H9 (cell line): ENCODE results near the gene CAMK2G. TPM values are rescaled to one million over a fixed set of nuclear protein-coding genes. Genes with fewer than 3 reads are reported as not detected.

Experiments used
- DNase-seq: peaks from one replicate; pipeline ENCODE4 v3.0.0-alpha.2; 2017
- H2AFZ ChIP-seq: one replicate; pipeline ENCODE4 v1.6.1; 2013; ENCODE audit warnings: mild to moderate bottlenecking, low read length, control low read depth, moderate library complexity
- H2AK5ac ChIP-seq: 2 replicates; pipeline ENCODE4 v1.6.1; 2013; ENCODE audit warnings: low read length, control low read depth, mixed read lengths; ENCODE audit not compliant: insufficient read length
- H2BK120ac ChIP-seq: one replicate; pipeline ENCODE4 v1.6.1; 2013; ENCODE audit warnings: low read depth, mild to moderate bottlenecking, low read length, control low read depth, inconsistent platforms; ENCODE audit not compliant: poor library complexity, severe bottlenecking
- H2BK12ac ChIP-seq: 2 replicates; pipeline ENCODE4 v1.6.1; 2013; ENCODE audit warnings: low read length, control low read depth, mixed read lengths, low read depth; ENCODE audit not compliant: insufficient read length
- H2BK15ac ChIP-seq: 2 replicates; pipeline ENCODE4 v1.6.1; 2013; ENCODE audit warnings: low read depth, low read length, control low read depth
- H2BK20ac ChIP-seq: one replicate; pipeline ENCODE4 v1.6.1; 2013; ENCODE audit warnings: low read depth, mild to moderate bottlenecking, low read length, control low read depth, inconsistent platforms; ENCODE audit not compliant: poor library complexity, severe bottlenecking
- H2BK5ac ChIP-seq: 2 replicates; pipeline ENCODE4 v1.6.1; 2013; ENCODE audit warnings: low read length, control low read depth, mixed read lengths; ENCODE audit not compliant: insufficient read length
- H3K14ac ChIP-seq: 2 replicates; pipeline ENCODE4 v1.6.1; 2013; ENCODE audit warnings: low read length, control low read depth; ENCODE audit not compliant: insufficient read depth
- H3K18ac ChIP-seq: 2 replicates; pipeline ENCODE4 v1.6.1; 2013; ENCODE audit warnings: low read depth, mild to moderate bottlenecking, mixed read lengths, low read length, control low read depth; ENCODE audit not compliant: insufficient read length
- H3K23ac ChIP-seq: 2 replicates; pipeline ENCODE4 v1.6.1; 2013; ENCODE audit warnings: low read length, control low read depth, mixed read lengths, low read depth; ENCODE audit not compliant: insufficient read length
- H3K23me2 ChIP-seq: 2 replicates; pipeline ENCODE4 v1.6.1; 2013; ENCODE audit warnings: low read depth, mild to moderate bottlenecking, mixed read lengths, low read length, control low read depth; ENCODE audit not compliant: insufficient read length, poor library complexity, severe bottlenecking
- H3K27ac ChIP-seq: 2 replicates; pipeline ENCODE4 v1.5.1; 2013; ENCODE audit warnings: low read length, control low read depth, mixed read lengths, low read depth; ENCODE audit not compliant: insufficient read length
- H3K27me3 ChIP-seq: 2 replicates; pipeline ENCODE4 v1.6.1; 2013; ENCODE audit warnings: low read length, control low read depth, inconsistent platforms; ENCODE audit not compliant: insufficient read depth
- H3K4ac ChIP-seq: 2 replicates; pipeline ENCODE4 v1.6.1; 2013; ENCODE audit warnings: low read depth, mild to moderate bottlenecking, control low read depth, inconsistent platforms, low read length, moderate library complexity
- H3K4me1 ChIP-seq: 2 replicates; pipeline ENCODE4 v1.6.1; 2013; ENCODE audit warnings: low read length, control low read depth, inconsistent platforms; ENCODE audit not compliant: insufficient read depth
- H3K4me2 ChIP-seq: 2 replicates; pipeline ENCODE4 v1.6.1; 2013; ENCODE audit warnings: low read length, control low read depth, mixed read lengths; ENCODE audit not compliant: insufficient read length, insufficient read depth
- H3K56ac ChIP-seq: 2 replicates; pipeline ENCODE4 v1.6.1; 2013; ENCODE audit warnings: low read depth, mild to moderate bottlenecking, mixed read lengths, low read length, control low read depth; ENCODE audit not compliant: insufficient read length
- H3K79me1 ChIP-seq: 2 replicates; pipeline ENCODE4 v1.6.1; 2013; ENCODE audit warnings: low read depth, mild to moderate bottlenecking, moderate library complexity, low read length, control low read depth, inconsistent platforms; ENCODE audit not compliant: insufficient read depth, poor library complexity, severe bottlenecking
- H3K79me2 ChIP-seq: 2 replicates; pipeline ENCODE4 v1.6.1; 2013; ENCODE audit warnings: low read length, control low read depth, inconsistent platforms; ENCODE audit not compliant: insufficient read depth
- H3K9ac ChIP-seq: 2 replicates; pipeline ENCODE4 v1.6.1; 2013; ENCODE audit warnings: low read length, control low read depth, mixed read lengths; ENCODE audit not compliant: insufficient read length; ENCODE audit errors: extremely low read depth
- H3K9me3 ChIP-seq: one replicate; pipeline ENCODE4 v1.6.1; 2013; ENCODE audit warnings: low read depth, low read length, inconsistent platforms; ENCODE audit not compliant: control insufficient read depth
- H3T11ph ChIP-seq: one replicate; pipeline ENCODE4 v1.6.1; 2013; ENCODE audit warnings: mild to moderate bottlenecking, low read length, control low read depth, inconsistent platforms
- H4K20me1 ChIP-seq: one replicate; pipeline ENCODE4 v1.6.1; 2013; ENCODE audit not compliant: control insufficient read depth, insufficient read length, insufficient read depth
- H4K5ac ChIP-seq: 2 replicates; pipeline ENCODE4 v1.6.1; 2013; ENCODE audit warnings: low read depth, mild to moderate bottlenecking, mixed read lengths, low read length, control low read depth; ENCODE audit not compliant: insufficient read length
- H4K8ac ChIP-seq: replicated peaks from 2 replicates; pipeline ENCODE4 v1.6.1; 2013; ENCODE audit warnings: low read length, control low read depth, mixed read lengths, low read depth; ENCODE audit not compliant: insufficient read length
- H4K91ac ChIP-seq: 2 replicates; pipeline ENCODE4 v1.6.1; 2013; ENCODE audit warnings: low read depth, mild to moderate bottlenecking, moderate library complexity, mixed read lengths, low read length, control low read depth; ENCODE audit not compliant: insufficient read length
- H3K27ac Mint-ChIP-seq, 3 experiments: 2 replicates in 2 of 3; 3 replicates in 1 of 3; pipeline ENCODE4 v1.8.0; 2020 to 2021; ENCODE audit warnings: mixed read lengths in 3 of 3, mild to moderate bottlenecking in 1 of 3, moderate library complexity in 1 of 3
- H3K27me3 Mint-ChIP-seq: 2 replicates; pipeline ENCODE4 v1.8.0; 2021; ENCODE audit warnings: low read depth, mild to moderate bottlenecking, moderate library complexity, mixed read lengths
- H3K36me3 Mint-ChIP-seq, 3 experiments: 2 replicates in 2 of 3; 3 replicates in 1 of 3; pipeline ENCODE4 v1.8.0; 2020 to 2021; ENCODE audit warnings: low read depth in 3 of 3, mixed read lengths in 3 of 3; ENCODE audit not compliant: insufficient read depth in 1 of 3
- H3K4me1 Mint-ChIP-seq, 2 experiments: 2 replicates each; pipeline ENCODE4 v1.8.0; 2020; ENCODE audit warnings: mixed read lengths in 2 of 2
- H3K4me3 Mint-ChIP-seq, 2 experiments: 2 replicates in 1 of 2; 3 replicates in 1 of 2; pipeline ENCODE4 v1.8.0; 2020 to 2021; ENCODE audit warnings: mild to moderate bottlenecking in 2 of 2, mixed read lengths in 2 of 2, moderate library complexity in 1 of 2
- H3K9me3 Mint-ChIP-seq, 2 experiments: 2 replicates in 1 of 2; 3 replicates in 1 of 2; pipeline ENCODE4 v1.8.0; 2020; ENCODE audit warnings: mild to moderate bottlenecking in 2 of 2, mixed read lengths in 2 of 2, moderate library complexity in 1 of 2
- CTCF ChIP-seq: fragments of 200-600 bp; sonication (generic); conservative IDR thresholded peaks from 3 replicates; pipeline ENCODE4 v1.8.0; 2021; ENCODE audit warnings: antibody characterized with exemption, mild to moderate bottlenecking
- WGBS: extraction: QIAGEN DNeasy Blood & Tissue Kit; methylation state at CpG from one replicate; pipeline ENCODE4 v1.1.7; 2013; ENCODE audit warnings: missing lambda C conversion rate, low lambda C conversion rate, mixed read lengths; ENCODE audit not compliant: insufficient read length; ENCODE audit errors: extremely low coverage; 5-methylcytosine and 5-hydroxymethylcytosine counted together
- total RNA-seq: library from RNA; stranded (reverse); gene quantifications from 2 replicates; pipeline ENCODE4 v1.2.1, GENCODE V29; 2021

The CAMK2G gene
- total RNA-seq, 1 experiment from 2014 or later: 31.8 TPM

DNA sequence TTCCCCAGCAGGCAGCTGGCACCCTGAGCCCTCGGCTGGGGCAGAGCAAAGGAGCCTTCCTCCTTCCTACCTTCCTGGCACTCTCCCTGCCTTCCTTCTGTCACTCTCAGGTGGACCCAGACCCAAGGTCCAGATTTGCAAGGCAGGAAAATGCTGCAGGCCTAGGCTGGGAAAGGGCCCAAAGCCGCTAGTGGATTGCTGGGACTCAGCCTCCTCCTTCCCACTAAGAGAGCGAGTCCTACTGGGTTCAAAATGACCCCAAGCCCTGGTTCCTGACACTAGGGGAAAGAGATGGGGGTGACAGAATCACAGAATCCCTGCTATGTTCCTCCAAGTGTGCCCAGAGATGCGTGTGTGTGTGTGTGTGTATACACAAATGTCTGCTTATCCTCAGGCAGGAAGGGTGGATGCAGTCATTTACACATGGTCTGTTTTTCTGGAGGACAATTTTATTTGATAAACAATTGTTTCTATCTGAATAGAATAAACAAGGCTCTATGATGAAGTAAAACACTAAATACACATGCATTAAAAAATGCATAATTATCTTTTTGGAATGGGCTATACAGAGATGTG lies 35.3 kb upstream of the CAMK2G start:
- peak overlapping the region in 1 of 2 experiments; percentile 92; a peak in 2 of 5 replicates for H3K4me3 Mint-ChIP-seq
- Histone ChIP-seq H3K79me2 (no peaks in the 10 kb centered on the region), H3K56ac (no peak overlapping the region), H4K5ac (no peak overlapping the region), H2AK5ac (no peak overlapping the region), H3K9ac (no peak overlapping the region), H3T11ph (no peak overlapping the region), H3K79me1 (no peaks in the 10 kb centered on the region), H3K4ac (no peak overlapping the region), H2BK15ac (no peak overlapping the region), H3K9me3 (no peaks in the 10 kb centered on the region), H4K91ac (no peak overlapping the region), H3K4me2 (no peak overlapping the region), H4K8ac (no peak overlapping the region), H3K23ac (no peak overlapping the region), H3K4me1 (peaks cover 14% of the 10 kb centered on the region), H3K18ac (no peak overlapping the region), H4K20me1 (no peaks in the 10 kb centered on the region), H3K27me3 (no peaks in the 10 kb centered on the region; the same call in 1 of the 2 replicates), H3K23me2 (peaks cover 14% of the 10 kb centered on the region), H2BK12ac (no peak overlapping the region), H2BK5ac (no peak overlapping the region), H3K27ac (no peak overlapping the region), H3K14ac (no peak overlapping the region), H2BK20ac (no peak overlapping the region), H2BK120ac (no peak overlapping the region), H2AFZ (no peak overlapping the region)
- H3K27ac Mint-ChIP-seq: peak overlapping the region in 1 of 3 experiments; percentile 40; a peak in 1 of 7 replicates
- no peak for TF ChIP-seq CTCF
- no CpG with 5 or more reads among the region's 4 CpGs for WGBS
- DNase-seq: no peak
- peaks cover 2 to 5% (median 3%) of the 10 kb centered on the region in 3 experiments; a peak in 4 of 7 replicates for H3K36me3 Mint-ChIP-seq
- peaks cover 53% of the 10 kb centered on the region for H3K27me3 Mint-ChIP-seq
- no peaks in the 10 kb centered on the region for H3K9me3 Mint-ChIP-seq
- H3K4me1 Mint-ChIP-seq: peaks cover 56 to 57% of the 10 kb centered on the region in 2 experiments
